Right cardiac atrium (tissue), 5 donors: ENCODE measurements around the gene RSU1. TPM values are rescaled to one million over a fixed set of nuclear protein-coding genes. Genes with fewer than 3 reads are reported as not detected.
"Not testable (repeated sequence)": the region's sequence is repeated elsewhere in the genome, so short reads cannot be mapped to it uniquely, and the experiment has no call there.

Source experiments
- ATAC-seq, 2 donors: fragments of 200-7000 bp; cut with Tn5 transposase; one replicate each; pipeline versions ENCODE4 v1.8.0 to v1.9.1; 2020; ENCODE audit warnings: moderate library complexity in 2 of 2, mild to moderate bottlenecking in 1 of 2
- DNase-seq, 3 donors: peaks; one replicate each; pipeline ENCODE4 v3.0.0-alpha.2; 2020
- H3K27ac ChIP-seq: one replicate; pipeline ENCODE4 v1.5.1; 2013; ENCODE audit warnings: mild to moderate bottlenecking, low read length, control low read depth, moderate library complexity
- H3K27me3 ChIP-seq: one replicate; pipeline ENCODE4 v1.6.1; 2013; ENCODE audit not compliant: control insufficient read depth, insufficient read depth
- H3K4me1 ChIP-seq: one replicate; pipeline ENCODE4 v1.6.1; 2013; ENCODE audit warnings: low read length; ENCODE audit not compliant: control insufficient read depth, insufficient read depth
- H3K4me3 ChIP-seq: one replicate; pipeline ENCODE4 v1.5.1; 2013; ENCODE audit warnings: low read length, control low read depth
- H3K9me3 ChIP-seq: one replicate; pipeline ENCODE4 v1.6.1; 2013; ENCODE audit warnings: low read length; ENCODE audit not compliant: control insufficient read depth
- WGBS: extraction: QIAGEN DNeasy Blood & Tissue Kit; methylation state at CpG from one replicate; pipeline ENCODE4 v1.1.7; 2013; 5-methylcytosine and 5-hydroxymethylcytosine counted together
- intact Hi-C, 4 donors: fragments of 100-400 bp; cut with DNase I; formaldehyde crosslinking; loops; one replicate each; pipeline versions ENCODE4 v1.11.0 to v1.14.0; 2022 to 2023
- polyA plus RNA-seq: library from polyadenylated mRNA; stranded (reverse); fragments of 200-250 nt; gene quantifications from one replicate; pipeline ENCODE4 v1.2.3, GENCODE V29; 2013
- total RNA-seq, 4 donors: library from RNA; stranded (reverse); fragmentation: NEBNext Ultra II Directional; extraction: Animal tissue kit (Norgen Biotek cat#: 25700); gene quantifications; one replicate each; pipeline ENCODE4 v1.2.1, GENCODE V29; 2021
- donor health status: healthy with polysubstance abuse.
- donor health status: DM: no; HTN: yes; CAD: no.
- donor health status: DM: no; HTN: no; CAD: no.
- donor health status: DM: no; HTN: yes; CAD: no; lungs with severe emphysema.
- donor health status: DM: yes; HTN: yes; CAD: no.

RSU1 gene
- total and polyA plus RNA-seq, 5 donors: 44.4 to 53.4 (median 48.2) TPM

DNA sequence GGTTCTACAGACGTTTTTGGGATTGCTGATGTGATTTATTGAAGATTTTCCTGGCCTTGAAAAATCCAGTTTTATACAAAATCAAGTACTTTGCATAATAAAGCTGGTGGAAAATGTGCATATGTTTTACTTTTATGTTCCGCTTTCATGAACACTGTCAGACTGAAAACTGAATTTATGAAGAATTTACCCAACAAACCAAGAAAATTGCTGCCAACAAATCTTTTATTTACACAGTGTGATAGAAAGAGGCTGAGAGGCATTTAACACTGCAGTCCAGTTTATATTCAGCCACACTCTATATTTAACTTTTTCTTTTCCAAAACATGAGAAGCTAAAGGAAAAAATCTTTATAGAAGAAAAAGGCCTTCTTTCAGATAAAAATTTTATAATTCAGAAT, 35.4 kb upstream of the RSU1 start:
- DNase-seq: no peak
- intact Hi-C loops: no loop called here
- no peaks in the 10 kb centered on the region for H3K9me3 ChIP-seq
- H3K27me3 ChIP-seq: no peaks in the 10 kb centered on the region
- no peak overlapping the region for H3K27ac ChIP-seq
- ATAC-seq: no peak
- WGBS: 64% methylated on average over 2 of the region's 2 CpGs
- no peaks in the 10 kb centered on the region for H3K4me1 ChIP-seq
- no peak overlapping the region for H3K4me3 ChIP-seq

DNA sequence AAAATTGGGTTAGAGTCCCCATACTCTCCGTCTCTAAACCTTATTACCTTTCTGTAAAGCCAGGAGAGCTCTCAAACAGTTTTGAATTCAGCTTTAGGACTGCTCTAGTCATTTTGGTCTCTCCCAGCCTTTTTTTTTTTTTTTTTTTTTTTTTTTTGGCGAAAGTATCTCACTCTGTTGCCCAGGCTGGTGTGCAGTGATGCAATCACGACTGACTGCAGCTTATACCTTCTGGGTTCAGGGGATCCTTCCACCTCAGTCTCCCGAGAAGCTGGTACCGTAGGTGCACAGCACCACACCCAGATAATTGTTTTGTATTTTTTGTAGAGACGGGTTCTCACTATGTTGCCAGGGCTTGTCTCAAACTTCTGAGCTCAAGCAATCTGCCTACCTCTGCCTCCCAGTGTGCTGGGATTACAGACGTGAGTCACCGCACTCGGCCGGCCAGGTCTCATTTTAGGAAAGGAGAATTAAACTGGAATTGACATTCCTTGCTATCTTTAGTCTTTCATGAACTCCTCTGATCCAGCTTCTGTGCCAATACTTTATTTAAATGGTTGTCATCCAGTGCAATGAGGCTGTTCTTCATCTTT, 31.4 kb upstream of the RSU1 start:
- intact Hi-C loops: loop anchor here in 2 of 4 donors (10.0 kb wide), 1 partner anchor 586 kb away; no protein-coding TSS in a partner anchor
- Histone ChIP-seq H3K9me3 (no peaks in the 10 kb centered on the region), H3K27ac (no peak overlapping the region), H3K4me3 (no peak overlapping the region), H3K4me1 (no peaks in the 10 kb centered on the region), H3K27me3 (no peaks in the 10 kb centered on the region)
- DNase-seq (no peak), ATAC-seq (no peak)
- WGBS: 82% methylated on average over 10 of the region's 10 CpGs

GRCh38 chr10:16847644-16848043, 30.4 kb upstream of the RSU1 start:
- ATAC-seq (no peak), DNase-seq (no peak)
- H3K4me3 ChIP-seq: no peak overlapping the region
- H3K4me1 ChIP-seq: no peaks in the 10 kb centered on the region
- H3K27me3 ChIP-seq: no peaks in the 10 kb centered on the region
- H3K9me3 ChIP-seq: no peaks in the 10 kb centered on the region
- H3K27ac ChIP-seq: no peak overlapping the region
- WGBS: 66% methylated on average over 6 of the region's 6 CpGs
- intact Hi-C loops: loop anchor here in 2 of 4 donors (10.0 kb wide), 1 partner anchor 587 kb away; no protein-coding TSS in a partner anchor

DNA sequence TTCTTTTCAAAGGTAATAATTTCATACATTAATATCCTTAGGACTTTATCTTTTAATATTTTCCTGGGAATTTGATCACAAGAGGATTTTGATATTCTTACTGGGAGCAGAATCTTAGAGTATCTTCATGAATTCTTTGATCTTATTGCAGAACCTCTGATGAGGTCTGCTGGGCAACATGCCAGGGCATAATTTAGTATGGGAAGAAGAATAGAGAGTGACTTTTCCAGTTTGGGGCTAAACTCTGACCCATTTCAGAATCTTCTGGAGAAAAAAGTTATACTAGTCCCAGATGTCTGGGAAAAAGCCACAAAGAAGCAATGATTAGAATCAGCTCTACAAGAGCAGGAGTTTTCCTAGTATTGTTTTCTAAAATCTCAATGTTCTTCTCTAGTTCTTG, 28.0 kb upstream of the RSU1 start:
- H3K4me1 ChIP-seq: no peaks in the 10 kb centered on the region
- no peaks in the 10 kb centered on the region for H3K9me3 ChIP-seq
- no peak overlapping the region for H3K4me3 ChIP-seq
- H3K27me3 ChIP-seq: no peaks in the 10 kb centered on the region
- ATAC-seq: no peak
- intact Hi-C loops: loop anchor here in 2 of 4 donors (10.0 kb wide), 1 partner anchor 590 kb away; no protein-coding TSS in a partner anchor
- H3K27ac ChIP-seq: no peak overlapping the region
- no peak for DNase-seq

DNA sequence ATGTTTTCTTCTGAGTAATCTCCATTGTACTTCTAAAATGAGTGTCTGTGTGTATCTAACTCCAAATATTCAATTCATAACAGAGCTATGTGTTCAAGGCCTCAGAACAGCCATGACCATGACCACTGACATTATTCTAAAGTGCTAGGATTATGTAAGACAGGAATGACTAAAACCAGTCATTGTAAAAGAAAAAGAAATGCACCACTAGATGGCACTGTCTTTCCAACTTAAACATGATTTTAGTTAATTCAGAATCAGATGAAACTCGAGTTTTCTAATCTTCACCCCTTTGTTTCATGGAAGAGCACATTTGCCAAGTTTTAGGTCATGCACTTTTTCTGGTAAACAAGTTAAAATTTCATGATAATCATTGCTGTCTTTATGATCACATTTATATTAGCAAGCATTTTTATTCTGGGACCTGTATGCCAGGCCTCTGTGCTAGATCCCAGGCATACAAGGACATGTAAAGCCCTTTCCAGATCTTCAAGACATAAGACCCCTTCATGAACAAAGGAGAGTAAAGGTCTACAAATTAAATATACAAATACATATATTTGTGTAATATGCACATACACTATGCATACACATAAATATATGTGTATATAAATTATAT, 26.1 kb upstream of the RSU1 start:
- ATAC-seq (peak; percentile 65 to 79), DNase-seq (no peak)
- no peak overlapping the region for H3K4me3 ChIP-seq
- H3K4me1 ChIP-seq: no peaks in the 10 kb centered on the region
- 0% methylated on average over 1 of the region's 1 CpG for WGBS
- no peak overlapping the region for H3K27ac ChIP-seq
- H3K9me3 ChIP-seq: no peaks in the 10 kb centered on the region
- H3K27me3 ChIP-seq: no peaks in the 10 kb centered on the region
- intact Hi-C loops: loop anchor here in 3 of 4 donors (5.0 to 10.0 kb wide), 3 partner anchors 414 to 591 kb away; no protein-coding TSS in a partner anchor

DNA sequence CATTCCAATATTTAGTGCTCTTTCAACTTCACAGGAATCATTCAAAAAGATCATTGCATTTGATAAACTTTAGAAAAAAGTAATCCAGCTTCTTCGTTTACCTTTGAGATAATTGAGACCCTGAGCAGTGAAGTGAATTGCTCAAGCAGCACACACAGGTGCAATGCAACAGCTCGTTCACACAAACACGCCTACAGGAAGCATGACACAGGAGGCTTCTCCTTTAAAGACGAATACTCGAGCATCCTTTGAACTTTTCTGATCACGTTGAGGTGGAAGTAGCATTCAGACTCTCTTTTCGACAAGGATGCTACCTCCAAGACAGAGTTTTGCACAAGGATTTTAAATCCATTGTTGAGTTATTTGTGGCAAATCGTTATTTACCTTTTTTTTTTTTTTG, 18.0 kb upstream of the RSU1 start:
- H3K27ac ChIP-seq: no peak overlapping the region
- intact Hi-C loops: no loop called here
- peaks cover 4% of the 10 kb centered on the region for H3K4me1 ChIP-seq
- ATAC-seq (no peak), DNase-seq (no peak)
- H3K9me3 ChIP-seq: no peaks in the 10 kb centered on the region
- H3K4me3 ChIP-seq: no peak overlapping the region
- WGBS: 77% methylated on average over 8 of the region's 8 CpGs
- no peaks in the 10 kb centered on the region for H3K27me3 ChIP-seq

DNA sequence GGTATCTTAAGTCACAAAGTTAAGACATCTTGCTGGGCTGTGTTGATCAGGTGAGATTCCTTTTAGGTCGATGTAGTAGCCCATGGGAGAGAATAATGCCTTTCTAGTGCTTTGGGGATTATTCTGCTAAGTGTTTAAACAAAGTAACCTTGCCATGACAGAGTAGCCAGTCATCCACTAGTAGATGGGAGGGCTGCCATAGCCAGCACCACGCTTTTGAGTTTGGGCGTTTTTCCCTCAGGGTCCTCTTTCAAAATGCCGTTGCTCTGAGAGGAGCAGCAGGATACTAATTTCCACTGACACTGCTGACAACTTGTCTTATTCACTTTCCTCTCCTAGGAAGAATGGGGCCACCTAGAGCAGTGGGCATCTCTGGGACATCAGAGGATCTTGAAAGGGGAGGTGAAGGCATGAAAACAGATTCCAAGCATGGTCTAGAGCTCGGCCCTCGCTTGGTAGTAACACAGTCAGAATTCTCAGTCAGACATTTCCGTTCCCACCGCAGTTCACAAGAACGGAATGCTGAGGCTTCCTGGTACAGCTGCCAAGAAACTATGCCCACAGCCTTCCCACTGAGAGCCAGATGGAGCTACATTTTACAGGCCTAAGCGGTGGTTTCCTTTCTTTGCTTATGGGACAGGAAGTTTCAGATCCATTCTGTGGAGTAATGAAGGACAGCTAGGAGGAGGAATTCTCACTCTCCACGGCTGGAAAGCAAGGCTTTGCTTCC, 15.3 kb upstream of the RSU1 start:
- intact Hi-C loops: no loop called here
- DNase-seq: peak in 2 of 3 donors; percentile 24 to 43

DNA sequence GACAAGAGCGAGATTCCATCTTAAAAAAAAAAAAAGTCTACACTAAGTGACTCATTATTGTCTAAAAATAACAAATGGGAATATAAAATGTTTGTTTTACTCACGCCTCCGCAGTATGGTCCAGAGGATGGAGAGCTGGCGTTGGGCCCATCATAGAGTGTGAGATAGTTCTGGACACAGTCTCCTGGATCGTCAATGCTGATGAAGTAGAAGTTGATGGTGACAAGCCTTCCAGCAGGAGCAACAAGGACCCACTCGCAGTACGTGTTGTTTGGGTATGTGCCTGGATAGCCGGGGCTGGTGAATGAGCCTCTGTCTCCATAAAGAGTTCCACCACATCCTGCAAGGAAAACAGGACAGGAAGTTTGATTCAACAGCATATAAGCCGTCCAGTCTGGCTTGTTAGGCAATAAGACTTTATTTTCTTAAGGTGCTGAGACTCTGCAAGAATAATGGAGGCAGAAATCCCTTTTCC, 11.5 kb upstream of the RSU1 start:
- H3K4me3 ChIP-seq: no peak overlapping the region
- H3K4me1 ChIP-seq: peaks cover 6% of the 10 kb centered on the region
- ATAC-seq: peak; percentile 64 to 79
- peak overlapping the region; percentile 59 for H3K27ac ChIP-seq
- no peaks in the 10 kb centered on the region for H3K9me3 ChIP-seq
- 31% methylated on average over 9 of the region's 9 CpGs for WGBS
- intact Hi-C loops: loop anchor here in 2 of 4 donors (5.0 kb wide), 1 partner anchor 429 kb away; no protein-coding TSS in a partner anchor
- H3K27me3 ChIP-seq: no peaks in the 10 kb centered on the region
- peak; percentile 48 to 70 (median 67) for DNase-seq

More for the DNA sequence above, 15.3 kb upstream of the RSU1 start:
- no peak overlapping the region for H3K4me3 ChIP-seq
- no peaks in the 10 kb centered on the region for H3K9me3 ChIP-seq
- no peaks in the 10 kb centered on the region for H3K27me3 ChIP-seq
- H3K27ac ChIP-seq: peak overlapping the region; percentile 84
- ATAC-seq: peak; percentile 68
- 45% methylated on average over 11 of the region's 11 CpGs for WGBS
- peaks cover 6% of the 10 kb centered on the region for H3K4me1 ChIP-seq

GRCh38 chr10:16828114-16828568, 10.9 kb upstream of the RSU1 start:
- DNase-seq (peak; percentile 45 to 65 (median 62)), ATAC-seq (peak; percentile 87 to 88)
- Histone ChIP-seq H3K27me3 (no peaks in the 10 kb centered on the region), H3K4me3 (peak overlapping the region; percentile 23), H3K27ac (peak overlapping the region; percentile 58), H3K4me1 (peaks cover 6% of the 10 kb centered on the region), H3K9me3 (no peaks in the 10 kb centered on the region)
- 12% methylated on average over 11 of the region's 11 CpGs for WGBS
- intact Hi-C loops: loop anchor here in 2 of 4 donors (5.0 kb wide), 1 partner anchor 429 kb away; no protein-coding TSS in a partner anchor

DNA sequence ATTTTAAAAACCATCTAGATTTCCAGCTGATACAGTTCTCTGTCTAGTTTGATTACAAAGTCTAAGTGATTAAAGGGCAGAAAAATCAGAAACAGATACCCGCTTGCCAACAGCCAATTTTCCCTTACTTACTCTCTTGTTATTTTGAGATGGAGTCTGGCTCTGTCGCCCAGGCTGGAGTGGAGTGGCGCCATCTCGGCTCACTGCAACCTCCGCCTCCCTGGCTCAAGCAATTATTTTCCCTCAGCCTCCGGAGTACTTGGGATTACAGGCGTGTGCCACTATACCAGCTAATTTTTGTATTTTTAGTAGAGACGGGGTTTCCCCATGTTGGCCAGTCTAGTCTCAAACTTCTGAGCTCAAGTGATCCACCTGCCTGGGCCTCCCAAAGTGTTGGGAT, 10.2 kb upstream of the RSU1 start:
- ATAC-seq (peak; percentile 50 to 53), DNase-seq (peak in 1 of 3 donors; percentile 49)
- H3K27ac ChIP-seq, H3K27me3 ChIP-seq, H3K9me3 ChIP-seq, H3K4me1 ChIP-seq: not testable (repeated sequence)
- intact Hi-C loops: loop anchor here in 2 of 4 donors (5.0 kb wide), 1 partner anchor 430 kb away; no protein-coding TSS in a partner anchor
- WGBS: 57% methylated on average over 8 of the region's 8 CpGs
- peak overlapping the region; percentile 23 for H3K4me3 ChIP-seq
